ENCODE measurements around the gene SNCA. TPM values are rescaled to one million over a fixed set of nuclear protein-coding genes. Genes with fewer than 3 reads are reported as not detected.

The SNCA gene
- total RNA-seq, 2 donors from 2014 or later, result 5.6 to 8.7 TPM

- no peak for TF ChIP-seq POLR2A (IDR thresholded peaks at IDR 0.05)
- TF ChIP-seq, protein P1, sequence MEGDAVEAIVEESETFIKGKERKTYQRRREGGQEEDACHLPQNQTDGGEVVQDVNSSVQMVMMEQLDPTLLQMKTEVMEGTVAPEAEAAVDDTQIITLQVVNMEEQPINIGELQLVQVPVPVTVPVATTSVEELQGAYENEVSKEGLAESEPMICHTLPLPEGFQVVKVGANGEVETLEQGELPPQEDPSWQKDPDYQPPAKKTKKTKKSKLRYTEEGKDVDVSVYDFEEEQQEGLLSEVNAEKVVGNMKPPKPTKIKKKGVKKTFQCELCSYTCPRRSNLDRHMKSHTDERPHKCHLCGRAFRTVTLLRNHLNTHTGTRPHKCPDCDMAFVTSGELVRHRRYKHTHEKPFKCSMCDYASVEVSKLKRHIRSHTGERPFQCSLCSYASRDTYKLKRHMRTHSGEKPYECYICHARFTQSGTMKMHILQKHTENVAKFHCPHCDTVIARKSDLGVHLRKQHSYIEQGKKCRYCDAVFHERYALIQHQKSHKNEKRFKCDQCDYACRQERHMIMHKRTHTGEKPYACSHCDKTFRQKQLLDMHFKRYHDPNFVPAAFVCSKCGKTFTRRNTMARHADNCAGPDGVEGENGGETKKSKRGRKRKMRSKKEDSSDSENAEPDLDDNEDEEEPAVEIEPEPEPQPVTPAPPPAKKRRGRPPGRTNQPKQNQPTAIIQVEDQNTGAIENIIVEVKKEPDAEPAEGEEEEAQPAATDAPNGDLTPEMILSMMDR (IDR thresholded peaks at IDR 0.05), result no peak
- no peak for TF ChIP-seq POLR2AphosphoS5 (IDR thresholded peaks at IDR 0.05)
- intact Hi-C loops (cut with DNase I), result no loop called here
- no peak for DNase-seq (ENCODE audit: low spot score)
- Histone ChIP-seq H3K4me3 (no peak overlapping the region), H3K27ac (no peak overlapping the region), H3K4me1 (replicated peaks) (no peaks in the 10 kb centered on the region), H3K36me3 (no peaks in the 10 kb centered on the region), H3K27me3 (replicated peaks; ENCODE audit: insufficient read depth) (no peaks in the 10 kb centered on the region), H3K9me3 (no peaks in the 10 kb centered on the region)
- WGBS, result 86% methylated on average over 1 of the region's 1 CpG
Observed at GRCh38 chr4:89700766-89701423, 136.1 kb downstream of the SNCA start.

- TF ChIP-seq POLR2AphosphoS5 (IDR thresholded peaks at IDR 0.05) (no peak), POLR2A (IDR thresholded peaks at IDR 0.05) (no peak)
- TF ChIP-seq, protein P1 (IDR thresholded peaks at IDR 0.05), result no peak
- H3K4me3 ChIP-seq, result no peak overlapping the region
- H3K27me3 ChIP-seq (replicated peaks; ENCODE audit: insufficient read depth), result no peaks in the 10 kb centered on the region
- H3K27ac ChIP-seq, result no peak overlapping the region
- intact Hi-C loops (cut with DNase I), result no loop called here
- no peak for DNase-seq (ENCODE audit: low spot score)
- H3K36me3 ChIP-seq, result no peaks in the 10 kb centered on the region
- H3K9me3 ChIP-seq, result no peaks in the 10 kb centered on the region
- H3K4me1 ChIP-seq (replicated peaks), result no peaks in the 10 kb centered on the region
- 92% methylated on average over 4 of the region's 4 CpGs for WGBS
Observed at GRCh38 chr4:89685690-89686089, 151.3 kb downstream of the SNCA start.

- TF ChIP-seq POLR2A (IDR thresholded peaks at IDR 0.05), result no peak
- intact Hi-C loops (cut with DNase I), result no loop called here
- Histone ChIP-seq H3K4me3 (no peak overlapping the region), H3K9me3 (no peaks in the 10 kb centered on the region), H3K4me1 (replicated peaks) (no peaks in the 10 kb centered on the region), H3K27ac (no peak overlapping the region), H3K36me3 (no peaks in the 10 kb centered on the region), H3K27me3 (replicated peaks; ENCODE audit: insufficient read depth) (no peaks in the 10 kb centered on the region)
- WGBS, result 81% methylated on average over 1 of the region's 1 CpG
- DNase-seq (ENCODE audit: low spot score), result no peak
Observed at GRCh38 chr4:89685277-89685676, 151.7 kb downstream of the SNCA start.

GRCh38 chr4:89684536-89684935 is 152.4 kb downstream of the SNCA start:
- no peaks in the 10 kb centered on the region for H3K36me3 ChIP-seq
- no peaks in the 10 kb centered on the region for H3K9me3 ChIP-seq
- intact Hi-C loops (cut with DNase I), result no loop called here
- TF ChIP-seq, protein P1 (IDR thresholded peaks at IDR 0.05), result no peak
- TF ChIP-seq POLR2AphosphoS5 (IDR thresholded peaks at IDR 0.05) (no peak), POLR2A (IDR thresholded peaks at IDR 0.05) (no peak)
- no peak overlapping the region for H3K4me3 ChIP-seq
- no peak for DNase-seq (ENCODE audit: low spot score)
- H3K4me1 ChIP-seq (replicated peaks), result no peaks in the 10 kb centered on the region
- H3K27me3 ChIP-seq (replicated peaks; ENCODE audit: insufficient read depth), result no peaks in the 10 kb centered on the region
- WGBS, result 100% methylated on average over 1 of the region's 1 CpG
- H3K27ac ChIP-seq, result no peak overlapping the region

- WGBS, result 49% methylated on average over 2 of the region's 2 CpGs
Observed at GRCh38 chr4:89682808-89683207, 154.2 kb downstream of the SNCA start.

More at GRCh38 chr4:89682808-89683207, 154.2 kb downstream of the SNCA start:
- no peak for DNase-seq (ENCODE audit: low spot score)
- Histone ChIP-seq H3K27ac (no peak overlapping the region), H3K4me3 (no peak overlapping the region), H3K27me3 (replicated peaks; ENCODE audit: insufficient read depth) (no peaks in the 10 kb centered on the region), H3K9me3 (no peaks in the 10 kb centered on the region), H3K36me3 (no peaks in the 10 kb centered on the region), H3K4me1 (replicated peaks) (no peaks in the 10 kb centered on the region)
- TF ChIP-seq, protein P1 (IDR thresholded peaks at IDR 0.05), result no peak
- TF ChIP-seq POLR2AphosphoS5 (IDR thresholded peaks at IDR 0.05) (no peak), POLR2A (IDR thresholded peaks at IDR 0.05) (no peak)
- intact Hi-C loops (cut with DNase I), result no loop called here
